Neutrophil (primary cell): ENCODE results near the gene NPAS3.

Experiments used
- H3K27ac ChIP-seq: fragments of 200-600 bp; sonication (generic); 2 replicates; pipeline ENCODE4 v1.5.1; 2016; ENCODE audit warnings: mild to moderate bottlenecking, moderate library complexity
- H3K27me3 ChIP-seq: fragments of 200-600 bp; sonication (generic); 2 replicates; pipeline ENCODE4 v1.6.0; 2016; ENCODE audit warnings: mild to moderate bottlenecking
- H3K36me3 ChIP-seq: fragments of 200-600 bp; sonication (generic); 2 replicates; pipeline ENCODE4 v1.5.1; 2017
- H3K4me1 ChIP-seq, 2 experiments: fragments of 200-600 bp in 1 of 2; sonication (generic) in 1 of 2; 1 replicate in 1 of 2; 2 replicates in 1 of 2; pipeline versions ENCODE4 v1.5.1 to v1.6.1; 2013 to 2016; ENCODE audit warnings: low read depth in 1 of 2, low read length in 1 of 2, mild to moderate bottlenecking in 1 of 2, moderate library complexity in 1 of 2; ENCODE audit not compliant: control insufficient read depth in 1 of 2, insufficient read depth in 1 of 2
- H3K4me3 ChIP-seq, 2 experiments: fragments of 200-600 bp in 1 of 2; sonication (generic) in 1 of 2; 1 replicate in 1 of 2; 2 replicates in 1 of 2; pipeline ENCODE4 v1.5.1; 2013 to 2016; ENCODE audit warnings: low read depth in 1 of 2, low read length in 1 of 2, mild to moderate bottlenecking in 1 of 2, moderate library complexity in 1 of 2
- H3K9me3 ChIP-seq: fragments of 200-600 bp; sonication (generic); 2 replicates; pipeline ENCODE4 v1.5.1; 2016
- TF ChIP-seq, protein P1 (sequence below): fragments of 200-600 bp; sonication (generic); IDR thresholded peaks from 2 replicates; pipeline ENCODE4 v1.5.1; 2016; ENCODE audit warnings: antibody characterized with exemption

Gene NPAS3

GRCh38 chr14:33063521-33063920 lies 124.8 kb downstream of the NPAS3 start:
- Histone ChIP-seq H3K27me3 (no peaks in the 10 kb centered on the region), H3K9me3 (no peaks in the 10 kb centered on the region), H3K4me3 (no peak overlapping the region), H3K36me3 (no peaks in the 10 kb centered on the region), H3K27ac (no peak overlapping the region), H3K4me1 (no peaks in the 10 kb centered on the region)
- TF ChIP-seq, protein P1, sequence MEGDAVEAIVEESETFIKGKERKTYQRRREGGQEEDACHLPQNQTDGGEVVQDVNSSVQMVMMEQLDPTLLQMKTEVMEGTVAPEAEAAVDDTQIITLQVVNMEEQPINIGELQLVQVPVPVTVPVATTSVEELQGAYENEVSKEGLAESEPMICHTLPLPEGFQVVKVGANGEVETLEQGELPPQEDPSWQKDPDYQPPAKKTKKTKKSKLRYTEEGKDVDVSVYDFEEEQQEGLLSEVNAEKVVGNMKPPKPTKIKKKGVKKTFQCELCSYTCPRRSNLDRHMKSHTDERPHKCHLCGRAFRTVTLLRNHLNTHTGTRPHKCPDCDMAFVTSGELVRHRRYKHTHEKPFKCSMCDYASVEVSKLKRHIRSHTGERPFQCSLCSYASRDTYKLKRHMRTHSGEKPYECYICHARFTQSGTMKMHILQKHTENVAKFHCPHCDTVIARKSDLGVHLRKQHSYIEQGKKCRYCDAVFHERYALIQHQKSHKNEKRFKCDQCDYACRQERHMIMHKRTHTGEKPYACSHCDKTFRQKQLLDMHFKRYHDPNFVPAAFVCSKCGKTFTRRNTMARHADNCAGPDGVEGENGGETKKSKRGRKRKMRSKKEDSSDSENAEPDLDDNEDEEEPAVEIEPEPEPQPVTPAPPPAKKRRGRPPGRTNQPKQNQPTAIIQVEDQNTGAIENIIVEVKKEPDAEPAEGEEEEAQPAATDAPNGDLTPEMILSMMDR = no peak

DNA sequence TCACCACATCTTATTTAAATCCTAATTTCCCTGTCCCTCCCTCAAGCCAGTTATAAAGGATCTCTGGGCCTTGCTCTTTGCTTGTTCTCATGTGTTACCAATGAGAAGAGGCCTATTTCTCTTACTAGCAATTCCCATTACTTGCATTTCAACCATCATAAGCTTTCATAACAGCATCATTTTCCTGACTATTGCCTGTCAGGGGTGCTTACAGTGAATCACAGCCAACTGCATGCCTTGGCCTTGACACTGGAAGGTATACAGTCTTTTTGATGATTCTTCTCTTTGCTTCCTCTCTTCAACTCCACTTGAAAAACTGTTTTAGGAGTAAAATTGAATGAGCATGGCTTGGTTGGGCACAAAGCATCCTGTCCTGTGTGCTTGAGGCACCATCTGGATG lies 127.0 kb downstream of the NPAS3 start:
- Histone ChIP-seq H3K36me3 (no peaks in the 10 kb centered on the region), H3K27ac (no peak overlapping the region), H3K4me1 (no peaks in the 10 kb centered on the region), H3K4me3 (no peak overlapping the region), H3K9me3 (no peaks in the 10 kb centered on the region), H3K27me3 (no peaks in the 10 kb centered on the region)
- TF ChIP-seq, protein P1 = no peak

- Histone ChIP-seq H3K9me3 (no peaks in the 10 kb centered on the region), H3K36me3 (no peaks in the 10 kb centered on the region)
- TF ChIP-seq, protein P1 = no peak
These were observed 129.4 kb downstream of the NPAS3 start for GRCh38 chr14:33068040-33068439.

DNA sequence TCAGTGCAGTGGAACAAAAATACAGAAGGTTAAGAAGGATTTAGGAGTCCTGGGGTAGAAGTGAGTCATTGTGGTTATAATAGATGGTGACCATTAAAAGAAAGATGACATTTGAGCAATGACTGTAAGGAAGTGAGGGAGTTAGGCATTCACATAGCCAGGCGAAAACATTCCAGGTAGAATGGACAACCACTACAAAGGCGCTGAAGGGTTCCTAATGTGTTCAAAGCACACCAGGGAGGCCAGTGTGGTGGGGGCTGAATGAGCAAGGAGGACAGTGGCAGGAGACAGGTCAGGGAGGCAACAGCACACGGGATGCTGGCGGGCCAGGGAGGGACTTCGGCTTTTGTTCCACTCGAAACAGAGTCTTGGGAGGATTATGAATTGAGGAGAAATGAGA lies 129.9 kb downstream of the NPAS3 start:
- no peaks in the 10 kb centered on the region for H3K4me1 ChIP-seq

More at GRCh38 chr14:33068040-33068439, 129.4 kb downstream of the NPAS3 start:
- Histone ChIP-seq H3K27ac (no peak overlapping the region), H3K27me3 (no peaks in the 10 kb centered on the region), H3K4me3 (no peak overlapping the region), H3K4me1 (no peaks in the 10 kb centered on the region)

DNA sequence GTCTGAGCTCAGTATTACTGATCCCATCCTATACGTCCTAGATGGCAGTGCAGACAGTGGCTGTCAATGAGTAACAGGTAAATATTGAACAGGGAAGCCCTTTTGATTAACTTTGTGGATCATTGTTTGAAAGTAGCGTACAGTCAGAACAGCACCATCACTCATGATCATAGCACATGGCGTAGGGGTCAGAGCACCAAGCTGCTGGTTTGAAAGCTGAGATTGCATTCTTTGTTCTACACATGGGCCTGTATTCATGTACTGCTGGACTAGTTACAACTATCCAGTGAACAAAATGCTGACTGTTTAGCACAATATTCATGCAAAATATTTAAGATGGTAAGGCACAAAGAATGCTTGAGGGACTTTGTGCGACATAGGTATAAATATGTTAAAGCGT lies 131.8 kb downstream of the NPAS3 start:
- Histone ChIP-seq H3K9me3 (no peaks in the 10 kb centered on the region), H3K36me3 (no peaks in the 10 kb centered on the region), H3K27ac (no peak overlapping the region), H3K4me1 (no peaks in the 10 kb centered on the region), H3K27me3 (no peaks in the 10 kb centered on the region), H3K4me3 (no peak overlapping the region)
- TF ChIP-seq, protein P1 = no peak

More for the DNA sequence above, 129.9 kb downstream of the NPAS3 start:
- no peaks in the 10 kb centered on the region for H3K9me3 ChIP-seq
- no peak overlapping the region for H3K4me3 ChIP-seq
- no peaks in the 10 kb centered on the region for H3K36me3 ChIP-seq
- TF ChIP-seq, protein P1 = no peak
- H3K27ac ChIP-seq = no peak overlapping the region
- no peaks in the 10 kb centered on the region for H3K27me3 ChIP-seq

- Histone ChIP-seq H3K9me3 (no peaks in the 10 kb centered on the region), H3K27me3 (no peaks in the 10 kb centered on the region), H3K4me1 (no peaks in the 10 kb centered on the region), H3K27ac (no peak overlapping the region), H3K36me3 (no peaks in the 10 kb centered on the region), H3K4me3 (no peak overlapping the region)
- TF ChIP-seq, protein P1 = no peak
These were observed 134.3 kb downstream of the NPAS3 start for GRCh38 chr14:33073023-33073422.
